Endothelial cell of umbilical vein (primary cell): ENCODE measurements around the gene GIMAP1. TPM values are rescaled to one million over a fixed set of nuclear protein-coding genes. Genes with fewer than 3 reads are reported as not detected.
A peak's percentile ranks its signal among the peaks of the same experiment; 100 is the strongest.
"Not testable (repeated sequence)": the region's sequence is repeated elsewhere in the genome, so short reads cannot be mapped to it uniquely, and the experiment has no call there.

Experiments used
- BruUV-seq: library from RNA; stranded (reverse); fragments of 400-500 nt; replicated peaks from 2 replicates; lab custom pipeline; 2021; lab: Mats Ljungman, UMichigan
- CTCF ChIA-PET: fragments of 300-600, 350-600 bp; sonication (Branson Sonifier 250); formaldehyde crosslinking; loops from one replicate; lab custom pipeline; 2021; ENCODE audit warnings: antibody characterized with exemption, inconsistent platforms; lab: Charles Lee
- POLR2A ChIA-PET: fragments of 300-600, 350-600 bp; sonication (Branson Sonifier 250); formaldehyde crosslinking; loops from one replicate; lab custom pipeline; 2021; ENCODE audit warnings: antibody characterized with exemption, inconsistent platforms; lab: Charles Lee
- DNase-seq: peaks from one replicate; pipeline ENCODE4 v3.0.0-alpha.2; 2011; ENCODE audit warnings: low read depth, low spot score
- FAIRE-seq: peaks from 2 replicates; lab custom pipeline; 2011; peaks lifted over from hg19 to GRCh38; lab: Jason Lieb, UNC
- H2AFZ ChIP-seq: 2 replicates; pipeline ENCODE4 v1.6.0; 2012; ENCODE audit warnings: low read depth, low read length, control low read depth, inconsistent platforms
- H3K27ac ChIP-seq: 2 replicates; pipeline ENCODE4 v1.5.1; 2011; ENCODE audit warnings: low read depth, mild to moderate bottlenecking, control low read depth, low read length, moderate library complexity; ENCODE audit not compliant: insufficient read depth
- H3K27me3 ChIP-seq, 2 experiments: 2 replicates each; pipeline versions ENCODE4 v1.6.0 to v1.6.1; 2011; ENCODE audit warnings: low read length in 2 of 2, mixed read lengths in 1 of 2; ENCODE audit not compliant: control insufficient read depth in 2 of 2, insufficient read depth in 2 of 2
- H3K36me3 ChIP-seq, 2 experiments: 2 replicates in 1 of 2; 3 replicates in 1 of 2; pipeline ENCODE4 v1.5.1; 2011; ENCODE audit warnings: low read length in 2 of 2, mild to moderate bottlenecking in 1 of 2, moderate library complexity in 1 of 2; ENCODE audit not compliant: control insufficient read depth in 2 of 2, insufficient read depth in 2 of 2; ENCODE audit errors: extremely low read depth in 1 of 2
- H3K4me1 ChIP-seq: 3 replicates; pipeline ENCODE4 v1.5.1; 2011; ENCODE audit warnings: mild to moderate bottlenecking, low read length; ENCODE audit not compliant: control insufficient read depth, insufficient read depth; ENCODE audit errors: extremely low read depth
- H3K4me2 ChIP-seq: 2 replicates; pipeline ENCODE4 v1.6.1; 2011; ENCODE audit warnings: low read length, control low read depth, mixed read lengths; ENCODE audit not compliant: insufficient read depth
- H3K4me3 ChIP-seq, 3 experiments: fragments of 200-600 bp in 1 of 3; sonication (generic), shearing (Covaris generic) in 1 of 3; replicated peaks in 1 of 3; 2 replicates each; pipeline ENCODE4 v1.5.1; 2011 to 2016; ENCODE audit warnings: control low read depth in 3 of 3, low read length in 3 of 3, mild to moderate bottlenecking in 2 of 3, inconsistent platforms in 1 of 3, low read depth in 1 of 3, moderate library complexity in 1 of 3; ENCODE audit not compliant: insufficient read depth in 1 of 3
- H3K79me2 ChIP-seq: 2 replicates; pipeline ENCODE4 v1.6.0; 2012; ENCODE audit warnings: low read length, inconsistent platforms; ENCODE audit not compliant: control insufficient read depth, insufficient read depth
- H3K9ac ChIP-seq: replicated peaks from 2 replicates; pipeline ENCODE3; 2011; ENCODE audit warnings: low read length, control low read depth; ENCODE audit not compliant: insufficient read depth; ENCODE audit errors: extremely low read depth
- H3K9me1 ChIP-seq: replicated peaks from 3 replicates; pipeline ENCODE4 v1.6.0; 2011; ENCODE audit warnings: mild to moderate bottlenecking, low read length; ENCODE audit not compliant: control insufficient read depth, insufficient read depth; ENCODE audit errors: extremely low read depth
- H3K9me3 ChIP-seq: replicated peaks from 2 replicates; pipeline ENCODE4 v1.5.1; 2012; ENCODE audit warnings: low read length, inconsistent platforms; ENCODE audit not compliant: control insufficient read depth, insufficient read depth
- H4K20me1 ChIP-seq: replicated peaks from 2 replicates; pipeline ENCODE3; 2011; ENCODE audit warnings: mild to moderate bottlenecking, low read length; ENCODE audit not compliant: control insufficient read depth, insufficient read depth; ENCODE audit errors: extremely low read depth
- CTCF ChIP-seq, 2 donors: IDR thresholded peaks; 1 replicate in 1 of 2; 2 replicates in 1 of 2; pipeline ENCODE4 v1.5.1; 2011; ENCODE audit warnings: low read length in 2 of 2, mild to moderate bottlenecking in 2 of 2, moderate library complexity in 2 of 2, control low read depth in 1 of 2, inconsistent platforms in 1 of 2, low read depth in 1 of 2; ENCODE audit not compliant: insufficient read depth in 1 of 2; ENCODE audit errors: extremely low read depth in 1 of 2
- EZH2 ChIP-seq: IDR thresholded peaks from 2 replicates; pipeline ENCODE4 v1.6.1; 2012; ENCODE audit warnings: borderline replicate concordance, low read depth, mild to moderate bottlenecking, moderate library complexity, low read length, inconsistent platforms; ENCODE audit not compliant: severe bottlenecking
- FOS ChIP-seq: IDR thresholded peaks from 2 replicates; pipeline ENCODE4 v1.6.1; 2011; ENCODE audit warnings: mild to moderate bottlenecking, low read length, moderate library complexity, borderline replicate concordance; ENCODE audit not compliant: insufficient read depth
- GATA2 ChIP-seq: IDR thresholded peaks from 2 replicates; pipeline ENCODE4 v1.7.0; 2011; ENCODE audit warnings: low read depth, mild to moderate bottlenecking, moderate library complexity, mixed read lengths, low read length; ENCODE audit not compliant: insufficient read length, insufficient read depth
- JUN ChIP-seq: IDR thresholded peaks from 2 replicates; pipeline ENCODE4 v1.6.1; 2011; ENCODE audit warnings: borderline replicate concordance, low read depth; ENCODE audit not compliant: insufficient read length, insufficient read depth
- MAX ChIP-seq: IDR thresholded peaks from 2 replicates; pipeline ENCODE4 v1.6.1; 2011; ENCODE audit not compliant: insufficient read depth, insufficient read length
- MYC ChIP-seq: IDR thresholded peaks from one replicate; pipeline ENCODE4 v1.6.1; 2011; ENCODE audit warnings: mild to moderate bottlenecking, low read depth, low read length
- POLR2A ChIP-seq: IDR thresholded peaks from 2 replicates; pipeline ENCODE4 v1.6.1; 2012; ENCODE audit warnings: low read depth, mild to moderate bottlenecking, control low read depth, low read length
- POLR2AphosphoS5 ChIP-seq: IDR thresholded peaks from 2 replicates; pipeline ENCODE4 v1.6.1; 2012; ENCODE audit warnings: low read depth, mild to moderate bottlenecking, control low read depth, low read length, moderate library complexity; ENCODE audit not compliant: insufficient read depth
- dilution Hi-C: fragments of 300-500 bp; cut with MboI; formaldehyde crosslinking; loops from one replicate; pipeline ENCODE4 v1.15.0; 2019; ENCODE audit warnings: low sequenced_read_pairs; ENCODE audit not compliant: extremely low pct_ligation_motif_present
- intact Hi-C: fragments of 100-400 bp; cut with micrococcal nuclease; formaldehyde crosslinking; loops from one replicate; pipeline ENCODE4 v1.10.0; 2022
- polyA plus RNA-seq, 4 experiments: library from polyadenylated mRNA; depleted of rRNA in 3 of 4; stranded (reverse) in 3 of 4; unstranded in 1 of 4; fragments of >200 nt; gene quantifications; 2 replicates each; pipeline versions ENCODE4 v1.2.1 to v1.2.3, GENCODE V29; 2011 to 2012; ENCODE audit warnings: missing spikeins in 1 of 4
- total RNA-seq: library from RNA; stranded (reverse); gene quantifications from 2 replicates; pipeline ENCODE4 v1.2.3, GENCODE V29; 2021

GIMAP1 gene
- total and polyA plus RNA-seq, 2 donors (not counting 3 experiments of a cell fraction or from before 2014, with no cell fraction given): 10.0 to 11.9 TPM

DNA sequence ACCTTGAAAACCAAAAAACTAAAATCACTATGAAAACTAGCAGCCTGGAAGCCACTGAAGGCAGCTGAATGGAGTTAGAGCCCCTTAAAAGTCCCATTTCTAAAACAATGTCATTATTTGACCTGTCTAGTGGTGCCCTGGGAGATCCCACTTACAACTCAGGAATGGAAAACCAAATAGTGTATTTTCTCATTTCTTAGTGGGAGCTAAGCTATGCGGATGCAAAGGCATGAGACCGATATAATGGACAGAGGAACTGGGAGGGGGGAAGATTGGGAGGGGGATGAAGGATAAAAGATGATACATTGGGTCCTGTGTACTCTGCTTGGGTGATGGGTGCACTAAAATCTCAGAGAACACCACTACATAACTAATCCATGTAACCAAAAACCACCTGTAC lies 40.7 kb upstream of the GIMAP1 start:
- no peaks in the 10 kb centered on the region for H3K27me3 ChIP-seq
- H4K20me1 ChIP-seq: no peaks in the 10 kb centered on the region
- FAIRE-seq (no peak), DNase-seq (peak; percentile 43)
- H3K27ac ChIP-seq: peak overlapping the region; percentile 48
- no peak overlapping the region for H3K4me3 ChIP-seq
- no peak overlapping the region for H3K9ac ChIP-seq
- CTCF ChIA-PET: no interaction called here
- H3K4me1 ChIP-seq: peaks cover 19% of the 10 kb centered on the region
- POLR2A ChIA-PET: interaction anchor here (1.2 kb wide), 1 partner anchor 41 kb away, joined by 5 read pairs; the partner anchor contains the start of gene GIMAP1
- dilution Hi-C loops (no loop called here), intact Hi-C loops (loop anchor here (1.0 to 2.0 kb wide), 6 partner anchors 10 to 225 kb away; partner anchors contain the start of genes GIMAP1, GIMAP2, GIMAP6 and GIMAP8)
- no peaks in the 10 kb centered on the region for H3K36me3 ChIP-seq
- H3K79me2 ChIP-seq: no peaks in the 10 kb centered on the region
- peak overlapping the region; percentile 44 for H2AFZ ChIP-seq
- H3K9me3 ChIP-seq: no peaks in the 10 kb centered on the region
- peak overlapping the region; percentile 77 for H3K4me2 ChIP-seq
- H3K9me1 ChIP-seq: no peaks in the 10 kb centered on the region
- TF ChIP-seq JUN (no peak), MAX (no peak), POLR2AphosphoS5 (no peak), MYC (no peak), CTCF (IDR thresholded peaks at IDR 0.05; ENCODE audit: extremely low read depth in 1 of 2, insufficient read depth in 1 of 2, low read depth in 1 of 2, low read length in 2 of 2) (no peak), EZH2 (no peak), FOS (no peak), POLR2A (no peak), GATA2 (no peak)
- no TSS peak for BruUV-seq

- H3K27me3 ChIP-seq, H2AFZ ChIP-seq, H3K36me3 ChIP-seq, DNase-seq, dilution Hi-C loops, H3K79me2 ChIP-seq, BruUV-seq, H4K20me1 ChIP-seq, H3K9me3 ChIP-seq, H3K9me1 ChIP-seq: not testable (repeated sequence)
- ChIA-PET POLR2A (interaction anchor here (1.2 to 1.4 kb wide), 2 partner anchors 40 to 44 kb away, joined by 3 to 5 read pairs; partner anchors contain the start of genes GIMAP1 and GIMAP6), CTCF (interaction anchor here (0.7 to 0.9 kb wide), 3 partner anchors 40 to 107 kb away, joined by 3 read pairs; partner anchors contain the start of gene GIMAP1)
- H3K9ac ChIP-seq: peak overlapping the region; percentile 42
- peak overlapping the region in 1 of 3 experiments; percentile 21 for H3K4me3 ChIP-seq
- peak; percentile 42 for FAIRE-seq
- peaks cover 19% of the 10 kb centered on the region for H3K4me1 ChIP-seq
- peak overlapping the region; percentile 77 for H3K4me2 ChIP-seq
- intact Hi-C loops: loop anchor here (1.0 to 2.0 kb wide), 6 partner anchors 9 to 225 kb away; partner anchors contain the start of genes GIMAP1, GIMAP2, GIMAP6 and GIMAP8
- H3K27ac ChIP-seq: peak overlapping the region; percentile 64
Measured at GRCh38 chr7:150676276-150676675, 40.1 kb upstream of the GIMAP1 start.
